Spinal cord (tissue), 10 donors: ENCODE data around the gene SLC25A13. TPM values are rescaled to one million over a fixed set of nuclear protein-coding genes. Genes with fewer than 3 reads are reported as not detected.
A peak's percentile ranks its signal among the peaks of the same experiment; 100 is the strongest.

Source experiments
- DNase-seq, 6 donors: peaks; one replicate each; pipeline versions ENCODE4 v3.0.0 to v3.0.0-alpha.2; 2013 to 2015; ENCODE audit warnings: low spot score in 6 of 6, low read depth in 4 of 6
- H3K27ac ChIP-seq: one replicate; pipeline ENCODE4 v1.5.1; 2013; ENCODE audit warnings: low read depth, low read length, control low read depth
- H3K27me3 ChIP-seq: one replicate; pipeline ENCODE4 v1.6.1; 2013; ENCODE audit warnings: low read length; ENCODE audit not compliant: control insufficient read depth, insufficient read depth
- H3K36me3 ChIP-seq: one replicate; pipeline ENCODE4 v1.6.1; 2013; ENCODE audit warnings: low read length; ENCODE audit not compliant: control insufficient read depth, insufficient read depth
- H3K4me1 ChIP-seq: one replicate; pipeline ENCODE4 v1.6.1; 2013; ENCODE audit warnings: low read length; ENCODE audit not compliant: control insufficient read depth, insufficient read depth
- H3K4me3 ChIP-seq: one replicate; pipeline ENCODE4 v1.5.1; 2013; ENCODE audit warnings: low read depth, low read length, control low read depth
- H3K9me3 ChIP-seq: one replicate; pipeline ENCODE4 v1.6.1; 2013; ENCODE audit warnings: low read length; ENCODE audit not compliant: control insufficient read depth, insufficient read depth
- WGBS: methylation state at CpG from one replicate; pipeline ENCODE4 v1.1.5; 2013; ENCODE audit warnings: missing lambda C conversion rate; ENCODE audit not compliant: insufficient coverage; 5-methylcytosine and 5-hydroxymethylcytosine counted together
- polyA plus RNA-seq, 2 donors: library from polyadenylated mRNA; unstranded; fragments of 120-200 nt; gene quantifications; one replicate each; pipeline ENCODE4 v1.2.1, GENCODE V29; 2013; ENCODE audit not compliant: insufficient read length in 2 of 2
- total RNA-seq, 2 donors: library from RNA; depleted of rRNA in 1 of 2; stranded (reverse); fragments of 120-200 nt in 1 of 2; fragments of >200 nt in 1 of 2; gene quantifications; one replicate each; pipeline versions ENCODE4 v1.2.3 to v1.2.4, GENCODE V29; 2013 to 2014
- donor health status: healthy.

The SLC25A13 gene
- total and polyA plus RNA-seq, 4 donors, result 24.9 to 34.7 (median 31.4) TPM

DNA sequence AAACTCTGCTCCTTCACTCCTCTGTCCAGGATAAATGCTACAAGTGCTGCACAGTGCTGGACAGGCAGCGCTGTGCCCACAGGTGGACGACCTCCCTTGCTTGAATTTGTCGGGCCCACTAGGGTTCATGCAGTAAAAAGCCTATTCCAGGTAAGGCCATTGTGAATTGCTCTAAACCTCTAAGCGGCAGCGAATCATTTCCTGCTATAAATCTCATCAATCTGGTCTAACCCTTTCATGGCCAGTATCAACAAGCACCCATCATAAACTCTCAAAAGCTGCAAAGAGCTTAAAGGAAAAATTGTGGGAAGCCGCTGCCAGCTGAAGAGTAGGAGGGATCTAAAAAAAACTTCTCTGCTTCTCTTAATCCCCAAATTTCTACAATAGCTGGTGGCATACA, 134.2 kb downstream of the SLC25A13 start:
- Histone ChIP-seq H3K27me3 (no peaks in the 10 kb centered on the region), H3K4me1 (no peaks in the 10 kb centered on the region), H3K36me3 (peaks cover 4% of the 10 kb centered on the region), H3K4me3 (no peak overlapping the region), H3K27ac (no peak overlapping the region), H3K9me3 (no peaks in the 10 kb centered on the region)
- WGBS, result 68% methylated on average over 5 of the region's 6 CpGs
- no peak for DNase-seq

DNA sequence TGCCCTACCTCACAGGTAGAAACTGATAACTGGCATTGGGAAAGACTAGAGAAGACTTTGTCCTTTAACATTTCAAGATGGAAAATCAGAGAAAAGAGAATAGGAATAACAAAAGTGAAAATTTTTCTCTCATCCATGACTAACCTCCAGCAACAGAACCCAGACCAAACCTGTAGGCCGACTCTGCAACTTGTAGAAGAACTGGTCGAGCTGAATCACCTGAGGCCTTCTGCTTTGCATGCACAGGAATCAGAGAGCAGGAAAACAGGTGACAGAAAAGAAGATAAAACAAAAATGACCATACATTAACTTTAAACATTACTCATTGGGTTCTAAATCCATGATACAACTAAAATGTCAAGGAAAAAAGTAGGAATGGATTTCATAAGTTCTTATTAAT, 137.1 kb downstream of the SLC25A13 start:
- H3K27ac ChIP-seq, result no peak overlapping the region
- no peaks in the 10 kb centered on the region for H3K27me3 ChIP-seq
- H3K9me3 ChIP-seq, result no peaks in the 10 kb centered on the region
- H3K4me1 ChIP-seq, result no peaks in the 10 kb centered on the region
- WGBS, result no CpG with 5 or more reads among the region's 2 CpGs
- H3K36me3 ChIP-seq, result peaks cover 4% of the 10 kb centered on the region
- no peak overlapping the region for H3K4me3 ChIP-seq
- DNase-seq, result no peak

DNA sequence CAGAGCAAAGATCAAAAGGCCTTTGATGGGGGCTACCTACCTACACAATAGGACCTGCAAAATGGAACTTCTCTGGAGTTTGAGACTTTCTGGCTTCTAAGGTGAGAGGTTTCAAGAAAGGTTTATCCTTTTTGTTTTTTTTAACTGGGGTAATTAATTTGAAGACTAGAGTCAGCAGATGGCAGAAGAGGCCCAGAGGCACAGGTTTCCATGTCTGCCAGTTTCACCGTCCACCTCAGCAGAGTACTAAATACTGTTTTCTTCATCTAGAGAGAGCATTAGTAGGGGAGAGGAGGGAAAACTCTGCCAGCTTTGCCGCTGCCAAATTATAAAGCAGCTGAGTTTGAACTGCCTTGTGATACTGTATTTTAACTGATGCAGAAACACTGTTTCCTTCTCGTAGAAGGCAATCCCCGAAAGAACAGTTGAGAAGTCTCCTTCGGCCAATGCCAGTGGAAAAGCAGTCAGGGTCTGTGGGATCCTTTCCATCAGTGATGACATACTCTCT, 138.7 kb downstream of the SLC25A13 start:
- WGBS, result 71% methylated on average over 1 of the region's 5 CpGs
- no peaks in the 10 kb centered on the region for H3K27me3 ChIP-seq
- H3K4me1 ChIP-seq, result no peaks in the 10 kb centered on the region
- no peaks in the 10 kb centered on the region for H3K9me3 ChIP-seq
- H3K36me3 ChIP-seq, result peaks cover 4% of the 10 kb centered on the region
- H3K27ac ChIP-seq, result no peak overlapping the region
- peak in 1 of 6 donors; percentile 28 for DNase-seq
- no peak overlapping the region for H3K4me3 ChIP-seq

DNA sequence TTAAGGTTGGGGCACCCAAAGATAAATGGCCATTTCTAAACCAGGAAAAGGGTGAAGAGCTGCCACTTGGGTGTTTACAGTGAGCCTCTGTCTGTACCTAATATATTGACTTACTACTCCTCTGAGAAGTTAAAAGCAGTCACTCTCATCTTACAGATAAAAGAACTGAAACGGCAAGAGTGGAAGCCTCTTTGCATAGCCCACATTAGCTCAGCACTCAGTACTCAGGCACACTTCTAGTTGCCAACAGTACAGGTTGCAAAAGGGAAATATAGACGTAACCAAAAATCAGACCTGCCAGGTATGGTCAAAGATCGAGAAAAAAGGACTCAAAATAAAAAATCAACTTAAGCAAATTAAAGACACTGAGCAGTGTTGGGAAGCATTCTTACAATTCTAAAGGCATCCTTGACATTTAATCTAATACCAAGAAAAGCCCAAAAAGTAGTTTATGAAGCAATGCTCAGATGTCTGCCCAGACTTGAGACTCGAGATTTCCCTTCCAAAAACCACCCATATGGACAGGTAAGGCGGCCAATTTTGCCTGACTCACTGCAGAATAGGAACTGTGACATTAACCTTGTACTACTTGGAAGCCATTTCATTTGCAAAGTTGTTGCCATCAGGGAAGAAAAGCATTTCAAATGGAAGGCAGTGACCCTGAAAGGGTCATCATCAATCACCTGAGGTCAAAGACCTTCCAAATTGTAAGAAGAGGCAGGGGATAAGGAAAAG, 139.3 kb downstream of the SLC25A13 start:
- H3K9me3 ChIP-seq, result no peaks in the 10 kb centered on the region
- H3K27me3 ChIP-seq, result no peaks in the 10 kb centered on the region
- DNase-seq, result no peak
- no peak overlapping the region for H3K4me3 ChIP-seq
- WGBS, result 48% methylated on average over 3 of the region's 5 CpGs
- peaks cover 4% of the 10 kb centered on the region for H3K36me3 ChIP-seq
- H3K4me1 ChIP-seq, result no peaks in the 10 kb centered on the region
- no peak overlapping the region for H3K27ac ChIP-seq

DNA sequence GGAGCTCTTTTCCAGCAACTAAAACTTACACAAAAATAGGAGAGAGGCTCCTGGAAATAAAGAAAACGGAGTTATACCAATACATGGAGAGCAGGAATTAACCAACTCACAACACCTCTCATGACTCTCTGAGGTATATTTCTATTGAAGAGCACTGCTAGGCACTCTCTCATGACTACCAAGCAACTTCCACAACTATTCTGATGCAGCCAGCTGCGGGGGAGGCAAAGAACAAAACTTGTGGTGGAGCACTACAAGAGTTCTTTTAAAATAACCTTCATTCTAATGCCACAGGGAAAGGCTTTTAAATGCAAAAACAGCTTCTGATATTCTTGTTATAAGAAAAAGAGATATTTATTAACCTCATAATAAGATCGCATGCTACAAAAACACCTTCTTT, 140.7 kb downstream of the SLC25A13 start:
- Histone ChIP-seq H3K9me3 (no peaks in the 10 kb centered on the region), H3K27ac (no peak overlapping the region), H3K4me1 (no peaks in the 10 kb centered on the region), H3K36me3 (peaks cover 4% of the 10 kb centered on the region), H3K27me3 (no peaks in the 10 kb centered on the region), H3K4me3 (no peak overlapping the region)
- no peak for DNase-seq
- WGBS, result no CpG with 5 or more reads among the region's 3 CpGs

DNA sequence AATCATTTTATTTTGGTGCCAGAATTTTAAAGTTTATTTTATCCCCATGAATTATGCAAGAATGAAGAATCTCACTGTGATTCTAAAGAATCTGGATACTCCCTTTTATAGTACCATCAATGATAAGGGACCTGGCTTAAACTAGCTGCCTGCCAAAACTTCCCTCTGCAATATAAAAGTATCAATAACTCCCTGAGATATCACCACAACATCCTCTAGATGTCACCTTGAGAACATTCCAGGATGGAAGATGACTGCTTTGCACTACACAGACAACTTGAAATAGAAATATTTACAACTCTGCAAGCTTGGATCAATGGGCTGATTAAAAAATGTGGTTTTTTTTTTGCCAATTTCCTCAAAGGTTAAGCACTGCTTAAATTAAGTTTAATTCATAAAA, 142.1 kb downstream of the SLC25A13 start:
- peak in 2 of 6 donors; percentile 46 to 63 for DNase-seq
- H3K27me3 ChIP-seq, result no peaks in the 10 kb centered on the region
- H3K4me3 ChIP-seq, result no peak overlapping the region
- H3K27ac ChIP-seq, result no peak overlapping the region
- H3K36me3 ChIP-seq, result no peaks in the 10 kb centered on the region
- no peaks in the 10 kb centered on the region for H3K9me3 ChIP-seq
- H3K4me1 ChIP-seq, result no peaks in the 10 kb centered on the region

DNA sequence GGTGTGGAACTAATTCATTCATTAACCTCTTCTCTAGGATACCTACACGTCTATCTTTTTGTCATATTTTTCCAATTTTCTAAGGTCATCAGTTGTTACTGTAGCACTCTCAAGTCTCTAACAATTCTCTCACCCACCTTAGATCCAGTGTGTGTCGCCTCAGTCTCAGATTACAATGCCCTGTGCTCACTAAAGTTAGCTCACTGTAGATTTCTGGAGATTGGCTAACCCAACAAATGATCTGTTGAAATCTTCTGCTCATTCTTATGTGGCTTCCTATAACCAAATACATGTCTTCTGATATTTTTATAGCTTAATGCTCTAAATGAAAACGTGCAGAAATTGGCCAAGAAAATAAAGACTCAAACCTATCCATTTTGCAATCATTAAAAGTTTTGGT, 142.6 kb downstream of the SLC25A13 start:
- no peak for DNase-seq
- WGBS, result 86% methylated on average over 2 of the region's 3 CpGs
- Histone ChIP-seq H3K4me3 (no peak overlapping the region), H3K27ac (no peak overlapping the region), H3K36me3 (no peaks in the 10 kb centered on the region), H3K9me3 (no peaks in the 10 kb centered on the region), H3K4me1 (no peaks in the 10 kb centered on the region), H3K27me3 (no peaks in the 10 kb centered on the region)

DNA sequence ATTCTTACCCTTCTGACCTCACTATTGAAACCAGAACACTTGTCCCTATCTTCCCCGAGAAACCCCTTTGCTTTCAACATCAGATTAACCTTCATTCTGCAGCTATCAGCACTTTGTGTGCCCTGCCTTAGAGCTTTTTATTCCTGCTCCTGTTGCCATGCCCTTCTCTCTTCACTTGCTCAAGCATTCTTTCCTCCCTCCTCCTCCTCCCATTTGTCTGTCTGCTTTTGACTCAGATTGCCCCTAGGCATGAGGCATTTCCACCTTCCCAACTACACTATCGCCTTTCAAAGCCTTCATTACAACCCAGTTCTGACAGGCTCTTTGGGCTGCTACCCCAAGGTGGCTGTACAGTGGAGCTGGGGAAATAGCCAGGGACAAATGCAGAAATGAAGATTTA, 143.3 kb downstream of the SLC25A13 start:
- Histone ChIP-seq H3K27ac (no peak overlapping the region), H3K4me3 (no peak overlapping the region), H3K4me1 (no peaks in the 10 kb centered on the region), H3K9me3 (no peaks in the 10 kb centered on the region), H3K36me3 (no peaks in the 10 kb centered on the region), H3K27me3 (no peaks in the 10 kb centered on the region)
- 40% methylated on average over 1 of the region's 2 CpGs for WGBS
- DNase-seq, result no peak

DNA sequence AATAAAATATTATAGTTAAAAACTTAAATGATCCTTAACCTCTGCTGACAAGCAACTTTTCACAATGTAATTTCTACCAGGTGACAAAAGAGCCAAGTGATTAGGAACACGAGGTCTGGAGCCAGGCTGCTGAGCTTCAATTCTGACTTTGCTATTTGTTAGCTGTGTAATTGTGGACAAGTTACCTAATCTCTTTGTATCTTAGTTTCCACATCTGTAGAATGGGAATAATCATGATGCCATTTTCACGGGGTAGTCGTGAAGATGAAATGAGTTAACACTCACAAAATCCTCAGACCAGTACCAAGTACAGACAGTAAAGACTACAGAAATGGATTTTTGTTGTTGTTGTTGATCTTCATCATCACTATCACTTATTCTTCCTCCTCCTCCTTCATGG, 144.5 kb downstream of the SLC25A13 start:
- Histone ChIP-seq H3K27ac (no peak overlapping the region), H3K9me3 (no peaks in the 10 kb centered on the region)

DNA sequence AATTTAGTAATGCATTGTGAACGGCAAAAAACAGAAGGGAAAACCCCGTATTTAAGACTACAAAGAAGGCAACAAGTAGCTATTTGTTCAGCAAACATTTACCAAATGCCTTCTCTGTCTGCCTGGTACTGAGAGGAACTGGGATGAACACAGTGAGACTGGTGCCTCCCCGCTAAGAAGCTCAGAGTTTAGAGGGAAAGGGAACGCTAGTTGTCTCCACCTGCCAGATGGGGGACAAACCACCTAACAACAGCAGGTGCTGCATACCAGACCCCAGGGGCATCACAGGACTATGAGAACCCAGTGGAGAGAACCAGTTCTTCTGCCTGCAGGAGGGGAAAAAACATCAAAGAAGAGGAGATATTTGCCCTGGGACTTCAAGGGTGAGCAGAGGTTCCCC, 147.1 kb downstream of the SLC25A13 start:
- WGBS, result no CpG with 5 or more reads among the region's 4 CpGs
- Histone ChIP-seq H3K27me3 (no peaks in the 10 kb centered on the region), H3K4me1 (no peaks in the 10 kb centered on the region), H3K9me3 (no peaks in the 10 kb centered on the region), H3K27ac (no peak overlapping the region), H3K4me3 (no peak overlapping the region), H3K36me3 (no peaks in the 10 kb centered on the region)
- no peak for DNase-seq

More for the DNA sequence above, 144.5 kb downstream of the SLC25A13 start:
- Histone ChIP-seq H3K4me3 (no peak overlapping the region), H3K36me3 (no peaks in the 10 kb centered on the region), H3K27me3 (no peaks in the 10 kb centered on the region), H3K4me1 (no peaks in the 10 kb centered on the region)
- WGBS, result no CpG with 5 or more reads among the region's 3 CpGs
- no peak for DNase-seq
